Skeletal muscle tissue (tissue), 4 donors: ENCODE measurements around the gene AK5. TPM values are rescaled to one million over a fixed set of nuclear protein-coding genes. Genes with fewer than 3 reads are reported as not detected.

ENCODE experiments used
- H3K27ac ChIP-seq: one replicate; pipeline ENCODE4 v1.7.0; 2013; ENCODE audit warnings: mild to moderate bottlenecking, low read depth, low read length, inconsistent platforms
- H3K27me3 ChIP-seq, 3 donors: one replicate each; pipeline ENCODE4 v1.7.0; 2013; ENCODE audit warnings: low read length in 3 of 3; ENCODE audit not compliant: control insufficient read depth in 3 of 3, insufficient read depth in 3 of 3
- H3K36me3 ChIP-seq, 3 donors: one replicate each; pipeline ENCODE4 v1.7.0; 2013; ENCODE audit warnings: low read length in 3 of 3; ENCODE audit not compliant: control insufficient read depth in 3 of 3, insufficient read depth in 3 of 3
- H3K4me1 ChIP-seq, 3 donors: one replicate each; pipeline ENCODE4 v1.7.0; 2013; ENCODE audit warnings: low read length in 3 of 3, mild to moderate bottlenecking in 3 of 3; ENCODE audit not compliant: control insufficient read depth in 3 of 3, insufficient read depth in 3 of 3
- H3K4me3 ChIP-seq, 3 donors: one replicate each; pipeline ENCODE4 v1.7.0; 2013; ENCODE audit warnings: low read length in 3 of 3
- H3K9ac ChIP-seq, 3 donors: one replicate each; pipeline ENCODE4 v1.7.0; 2013; ENCODE audit warnings: low read length in 3 of 3, mild to moderate bottlenecking in 3 of 3, moderate library complexity in 2 of 3, low read depth in 1 of 3
- H3K9me3 ChIP-seq, 3 donors: one replicate each; pipeline ENCODE4 v1.7.0; 2013; ENCODE audit warnings: low read length in 3 of 3; ENCODE audit not compliant: control insufficient read depth in 3 of 3
- total RNA-seq: library from RNA; depleted of rRNA; stranded (reverse); fragments of >200 nt; gene quantifications from one replicate; pipeline ENCODE4 v1.2.3, GENCODE V29; 2014
- donor health status: Osteomylitis.

AK5 gene
- total RNA-seq, 1 donor from 2014 or later = 11.5 TPM

- peaks cover 0 to 2% (median 0%) of the 10 kb centered on the region in 3 donors for H3K27me3 ChIP-seq
Measured at GRCh38 chr1:77421504-77422233, 139.8 kb downstream of the AK5 start.

GRCh38 chr1:77424236-77424635 lies 142.4 kb downstream of the AK5 start:
- Histone ChIP-seq H3K9ac (no peak overlapping the region), H3K27ac (no peak overlapping the region), H3K9me3 (peaks cover 0 to 2% (median 0%) of the 10 kb centered on the region in 3 donors), H3K27me3 (peaks cover 0 to 2% (median 0%) of the 10 kb centered on the region in 3 donors), H3K36me3 (no peaks in the 10 kb centered on the region), H3K4me3 (no peak overlapping the region), H3K4me1 (no peaks in the 10 kb centered on the region)

More at GRCh38 chr1:77421504-77422233, 139.8 kb downstream of the AK5 start:
- Histone ChIP-seq H3K4me3 (no peak overlapping the region), H3K36me3 (no peaks in the 10 kb centered on the region), H3K4me1 (no peaks in the 10 kb centered on the region), H3K9me3 (no peaks in the 10 kb centered on the region), H3K27ac (no peak overlapping the region), H3K9ac (no peak overlapping the region)

DNA sequence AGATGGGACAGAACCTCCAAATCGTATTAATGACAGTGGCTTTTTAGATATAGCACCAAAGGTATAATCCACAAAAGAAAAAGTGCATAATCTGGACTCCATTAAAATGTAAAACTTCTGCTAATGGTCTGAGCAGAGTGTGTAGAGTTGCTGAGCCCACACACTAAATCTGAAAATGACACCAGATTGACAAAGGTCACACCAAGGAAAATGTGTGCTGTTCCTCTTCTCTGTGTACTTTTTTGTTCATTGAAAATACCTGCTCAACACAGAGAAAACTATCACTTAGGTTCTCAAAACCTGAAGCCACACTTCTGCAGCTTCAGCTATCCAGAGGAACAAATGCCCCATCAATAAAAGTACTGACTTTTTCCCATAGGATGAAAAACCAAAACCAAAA lies 146.2 kb downstream of the AK5 start:
- Histone ChIP-seq H3K9ac (no peak overlapping the region), H3K36me3 (no peaks in the 10 kb centered on the region), H3K4me1 (no peaks in the 10 kb centered on the region), H3K27me3 (no peaks in the 10 kb centered on the region), H3K4me3 (no peak overlapping the region), H3K9me3 (peaks cover 0 to 2% (median 0%) of the 10 kb centered on the region in 3 donors), H3K27ac (no peak overlapping the region)

DNA sequence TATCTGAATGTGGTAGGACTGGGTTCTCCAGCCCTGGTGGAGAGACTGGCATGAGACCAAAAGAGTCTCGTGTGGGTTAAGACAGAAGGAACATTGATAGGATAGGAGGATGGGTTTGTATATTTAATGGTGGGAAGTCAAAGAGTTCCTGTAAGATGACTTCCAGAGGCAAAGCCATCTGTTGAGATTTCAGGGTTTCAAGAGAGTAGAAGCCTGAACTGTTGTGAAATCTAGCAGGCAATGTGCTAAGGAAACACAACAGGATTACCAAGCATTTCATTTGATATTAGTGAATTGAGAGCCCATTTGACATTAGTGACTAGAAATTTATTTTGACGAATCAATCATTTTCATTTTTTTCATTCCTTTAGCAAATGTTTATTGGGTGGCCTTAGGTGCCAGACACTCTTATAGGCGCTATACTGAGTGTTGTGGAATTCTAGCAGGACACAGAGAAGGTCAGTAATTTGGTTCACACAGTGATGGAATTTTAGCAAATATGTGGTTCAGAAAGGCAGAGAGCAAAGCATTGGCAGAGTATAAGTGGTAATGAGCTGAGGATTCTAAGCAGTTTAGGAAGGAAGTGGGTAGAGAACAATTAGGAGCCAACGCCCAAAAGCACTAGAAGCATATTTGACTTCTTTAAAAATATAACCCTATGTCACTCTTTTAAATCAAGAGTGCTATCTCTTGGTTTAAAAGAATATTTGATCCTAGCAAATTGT lies 149.3 kb downstream of the AK5 start:
- Histone ChIP-seq H3K36me3 (no peaks in the 10 kb centered on the region), H3K27me3 (no peaks in the 10 kb centered on the region), H3K27ac (no peak overlapping the region), H3K4me3 (no peak overlapping the region), H3K9me3 (peaks cover 0 to 2% (median 0%) of the 10 kb centered on the region in 3 donors), H3K4me1 (no peaks in the 10 kb centered on the region), H3K9ac (no peak overlapping the region)

- H3K27me3 ChIP-seq = no peaks in the 10 kb centered on the region
- H3K27ac ChIP-seq = no peak overlapping the region
- H3K4me3 ChIP-seq = no peak overlapping the region
- no peaks in the 10 kb centered on the region for H3K9me3 ChIP-seq
- no peak overlapping the region for H3K9ac ChIP-seq
- H3K36me3 ChIP-seq = no peaks in the 10 kb centered on the region
- H3K4me1 ChIP-seq = no peaks in the 10 kb centered on the region
Measured at GRCh38 chr1:77433934-77434333, 152.1 kb downstream of the AK5 start.

DNA sequence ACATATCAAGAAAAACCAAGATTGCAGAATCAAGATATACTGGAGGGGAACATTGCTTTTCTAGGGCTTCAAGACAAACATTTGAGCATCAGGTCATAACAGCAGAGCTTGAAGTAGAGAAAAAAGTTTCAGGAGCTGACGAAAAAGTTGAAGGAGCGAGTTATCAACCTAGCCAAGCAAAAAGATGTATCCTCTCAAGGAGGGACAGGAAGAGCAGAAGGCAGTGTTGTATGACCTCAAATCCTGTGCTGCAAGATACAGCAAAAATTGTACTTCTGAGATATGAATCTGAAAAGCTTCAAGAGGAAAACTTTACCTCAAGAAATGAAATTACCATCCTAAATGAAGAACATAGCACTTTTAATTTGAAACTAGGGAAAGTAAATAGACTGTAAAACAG lies 153.1 kb downstream of the AK5 start:
- Histone ChIP-seq H3K27me3 (no peaks in the 10 kb centered on the region), H3K4me1 (no peaks in the 10 kb centered on the region), H3K9ac (no peak overlapping the region), H3K4me3 (no peak overlapping the region), H3K36me3 (no peaks in the 10 kb centered on the region), H3K27ac (no peak overlapping the region), H3K9me3 (no peaks in the 10 kb centered on the region)

DNA sequence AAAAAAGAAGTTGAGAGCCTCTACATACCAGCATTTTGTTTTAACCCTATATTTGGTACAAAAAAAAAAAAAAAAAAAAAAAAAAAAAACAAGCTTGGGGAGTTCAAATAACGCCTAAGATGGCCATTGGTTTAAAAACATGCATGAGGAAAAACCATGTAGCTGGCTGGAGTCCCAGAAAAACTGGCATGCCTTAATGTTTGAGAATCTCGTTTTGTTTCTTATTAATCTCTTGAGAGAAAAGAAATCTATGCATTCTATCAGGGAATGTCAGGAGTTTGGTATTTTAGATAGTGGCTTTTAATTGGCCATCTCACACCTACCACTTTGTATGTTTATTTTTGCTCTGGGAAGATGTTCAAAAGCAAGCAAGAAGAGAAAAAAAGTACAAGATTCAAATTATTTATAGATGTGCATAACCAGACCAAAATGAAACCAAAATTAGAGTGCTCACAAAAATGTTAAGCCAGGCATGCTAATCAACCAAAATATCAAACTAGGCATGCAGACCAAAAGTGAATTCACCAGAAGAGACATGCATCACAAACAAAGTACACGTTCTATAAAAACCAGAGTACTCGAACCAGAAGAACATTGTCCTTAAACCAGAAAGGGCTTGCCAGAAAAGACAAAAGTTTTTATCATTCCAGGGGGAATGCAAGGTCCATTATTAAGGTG lies 156.6 kb downstream of the AK5 start:
- Histone ChIP-seq H3K4me3 (no peak overlapping the region), H3K36me3 (no peaks in the 10 kb centered on the region), H3K27me3 (no peaks in the 10 kb centered on the region), H3K9me3 (no peaks in the 10 kb centered on the region), H3K4me1 (no peaks in the 10 kb centered on the region), H3K9ac (no peak overlapping the region), H3K27ac (no peak overlapping the region)

- Histone ChIP-seq H3K9ac (no peak overlapping the region), H3K4me3 (no peak overlapping the region), H3K27me3 (no peaks in the 10 kb centered on the region)
Measured at GRCh38 chr1:77446841-77447555, 165.2 kb downstream of the AK5 start.

DNA sequence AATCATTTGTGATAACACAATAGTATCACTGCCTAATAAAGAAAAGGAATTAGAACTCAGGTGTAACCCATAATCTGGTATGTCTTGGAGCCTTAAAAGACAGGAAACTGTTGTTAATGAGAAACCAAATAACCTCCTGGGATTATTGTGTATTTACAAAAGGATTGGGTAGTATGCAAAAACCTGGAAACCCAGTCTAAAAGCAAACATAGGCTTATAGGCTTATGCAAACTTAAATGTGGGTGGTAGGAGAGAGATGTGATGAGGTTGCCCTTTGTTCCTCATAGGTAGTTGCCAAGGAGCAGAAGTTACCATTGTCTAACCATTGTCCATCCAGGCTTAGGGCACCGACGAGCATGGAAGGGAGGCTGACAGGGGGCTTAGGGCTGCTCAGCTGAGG lies 165.8 kb downstream of the AK5 start:
- H3K4me1 ChIP-seq = no peaks in the 10 kb centered on the region
- H3K36me3 ChIP-seq = no peaks in the 10 kb centered on the region
- H3K9ac ChIP-seq = no peak overlapping the region
- no peaks in the 10 kb centered on the region for H3K9me3 ChIP-seq
- no peak overlapping the region for H3K27ac ChIP-seq
- H3K4me3 ChIP-seq = no peak overlapping the region
- H3K27me3 ChIP-seq = no peaks in the 10 kb centered on the region

More at GRCh38 chr1:77446841-77447555, 165.2 kb downstream of the AK5 start:
- no peaks in the 10 kb centered on the region for H3K9me3 ChIP-seq
- H3K36me3 ChIP-seq = no peaks in the 10 kb centered on the region
- H3K27ac ChIP-seq = no peak overlapping the region
- H3K4me1 ChIP-seq = no peaks in the 10 kb centered on the region
